ENCODE data around the gene ADGRG3. TPM values are rescaled to one million over a fixed set of nuclear protein-coding genes. Genes with fewer than 3 reads are reported as not detected.

Gene ADGRG3
- total and polyA plus RNA-seq, 9 of the 15 experiments (the other 6 are each of a cell fraction or from before 2014, with no cell fraction given) = 0.09 to 0.52 (median 0.14) TPM; not detected in 3

DNA sequence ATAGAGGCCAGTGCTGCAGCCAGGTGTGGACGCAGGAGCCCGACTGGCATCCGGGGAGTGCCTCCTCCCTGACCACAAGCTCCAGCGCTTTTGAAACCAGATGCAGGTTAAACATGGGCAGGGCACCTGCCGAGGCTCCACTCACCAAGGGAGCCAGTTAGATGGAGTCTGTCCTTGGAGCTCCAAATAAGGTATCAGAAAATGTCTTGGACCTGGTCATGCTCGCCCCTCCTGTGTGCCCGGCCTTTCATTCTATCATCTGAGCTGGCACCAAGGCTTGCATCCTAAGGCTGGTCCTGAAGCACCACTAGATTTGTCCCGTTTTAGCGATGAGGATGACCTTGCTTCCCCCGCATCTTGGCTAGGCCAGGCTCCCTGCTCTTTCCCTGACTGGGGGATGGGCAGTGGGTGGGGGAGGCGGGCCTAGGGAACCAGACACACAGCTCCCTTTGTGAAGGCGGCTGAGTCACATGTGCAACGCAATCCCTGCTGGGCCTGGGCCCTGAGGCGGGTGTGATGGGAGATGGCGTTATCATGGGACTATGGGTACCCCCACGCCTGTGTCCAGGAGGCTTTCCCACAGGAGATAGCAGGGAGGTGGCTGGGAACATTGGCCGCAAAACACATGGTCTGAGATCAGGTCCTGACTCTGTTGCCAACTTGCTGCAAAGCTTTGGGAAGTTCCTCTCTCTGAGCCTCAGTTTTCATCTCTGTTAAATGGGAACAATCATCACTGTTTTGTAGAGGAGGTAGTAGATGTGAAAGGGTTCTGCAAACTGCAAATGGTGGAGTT lies 44.7 kb upstream of the ADGRG3 start (continued):
- TF ChIP-seq, protein P1, sequence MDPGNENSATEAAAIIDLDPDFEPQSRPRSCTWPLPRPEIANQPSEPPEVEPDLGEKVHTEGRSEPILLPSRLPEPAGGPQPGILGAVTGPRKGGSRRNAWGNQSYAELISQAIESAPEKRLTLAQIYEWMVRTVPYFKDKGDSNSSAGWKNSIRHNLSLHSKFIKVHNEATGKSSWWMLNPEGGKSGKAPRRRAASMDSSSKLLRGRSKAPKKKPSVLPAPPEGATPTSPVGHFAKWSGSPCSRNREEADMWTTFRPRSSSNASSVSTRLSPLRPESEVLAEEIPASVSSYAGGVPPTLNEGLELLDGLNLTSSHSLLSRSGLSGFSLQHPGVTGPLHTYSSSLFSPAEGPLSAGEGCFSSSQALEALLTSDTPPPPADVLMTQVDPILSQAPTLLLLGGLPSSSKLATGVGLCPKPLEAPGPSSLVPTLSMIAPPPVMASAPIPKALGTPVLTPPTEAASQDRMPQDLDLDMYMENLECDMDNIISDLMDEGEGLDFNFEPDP (CRISPR knock-in tag; IDR thresholded peaks at IDR 0.05) = no peak
- TF ChIP-seq ZNF695 (CRISPR knock-in tag; IDR thresholded peaks at IDR 0.05) = no peak
- TF ChIP-seq SRF (CRISPR knock-in tag; IDR thresholded peaks at IDR 0.05) = no peak
- TF ChIP-seq, protein P2, sequence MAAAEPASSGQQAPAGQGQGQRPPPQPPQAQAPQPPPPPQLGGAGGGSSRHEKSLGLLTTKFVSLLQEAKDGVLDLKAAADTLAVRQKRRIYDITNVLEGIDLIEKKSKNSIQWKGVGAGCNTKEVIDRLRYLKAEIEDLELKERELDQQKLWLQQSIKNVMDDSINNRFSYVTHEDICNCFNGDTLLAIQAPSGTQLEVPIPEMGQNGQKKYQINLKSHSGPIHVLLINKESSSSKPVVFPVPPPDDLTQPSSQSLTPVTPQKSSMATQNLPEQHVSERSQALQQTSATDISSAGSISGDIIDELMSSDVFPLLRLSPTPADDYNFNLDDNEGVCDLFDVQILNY (CRISPR knock-in tag; IDR thresholded peaks at IDR 0.05) = no peak
- peak; percentile 29; the same call in 1 of the 2 replicates for TF ChIP-seq JUN (IDR thresholded peaks at IDR 0.05; ENCODE audit: borderline replicate concordance, low read depth, low read length)
- TF ChIP-seq JUN (CRISPR knock-in tag; IDR thresholded peaks at IDR 0.05; ENCODE audit: borderline replicate concordance) = no peak
- no peak for TF ChIP-seq DACH1 (IDR thresholded peaks at IDR 0.05; ENCODE audit: partially characterized antibody)
- TF ChIP-seq PHF20 (IDR thresholded peaks at IDR 0.05; ENCODE audit: partially characterized antibody) = peak; percentile 49
- TF ChIP-seq, protein P3, sequence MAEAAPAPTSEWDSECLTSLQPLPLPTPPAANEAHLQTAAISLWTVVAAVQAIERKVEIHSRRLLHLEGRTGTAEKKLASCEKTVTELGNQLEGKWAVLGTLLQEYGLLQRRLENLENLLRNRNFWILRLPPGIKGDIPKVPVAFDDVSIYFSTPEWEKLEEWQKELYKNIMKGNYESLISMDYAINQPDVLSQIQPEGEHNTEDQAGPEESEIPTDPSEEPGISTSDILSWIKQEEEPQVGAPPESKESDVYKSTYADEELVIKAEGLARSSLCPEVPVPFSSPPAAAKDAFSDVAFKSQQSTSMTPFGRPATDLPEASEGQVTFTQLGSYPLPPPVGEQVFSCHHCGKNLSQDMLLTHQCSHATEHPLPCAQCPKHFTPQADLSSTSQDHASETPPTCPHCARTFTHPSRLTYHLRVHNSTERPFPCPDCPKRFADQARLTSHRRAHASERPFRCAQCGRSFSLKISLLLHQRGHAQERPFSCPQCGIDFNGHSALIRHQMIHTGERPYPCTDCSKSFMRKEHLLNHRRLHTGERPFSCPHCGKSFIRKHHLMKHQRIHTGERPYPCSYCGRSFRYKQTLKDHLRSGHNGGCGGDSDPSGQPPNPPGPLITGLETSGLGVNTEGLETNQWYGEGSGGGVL (CRISPR knock-in tag; IDR thresholded peaks at IDR 0.05) = no peak
- peak; percentile 85 for TF ChIP-seq CTBP1 (IDR thresholded peaks at IDR 0.05; ENCODE audit: borderline replicate concordance)
- TF ChIP-seq KLF10 (CRISPR knock-in tag; IDR thresholded peaks at IDR 0.05) = no peak
- TF ChIP-seq ZNF764 (CRISPR knock-in tag; IDR thresholded peaks at IDR 0.05; ENCODE audit: low read depth) = no peak
- TF ChIP-seq, protein P4, sequence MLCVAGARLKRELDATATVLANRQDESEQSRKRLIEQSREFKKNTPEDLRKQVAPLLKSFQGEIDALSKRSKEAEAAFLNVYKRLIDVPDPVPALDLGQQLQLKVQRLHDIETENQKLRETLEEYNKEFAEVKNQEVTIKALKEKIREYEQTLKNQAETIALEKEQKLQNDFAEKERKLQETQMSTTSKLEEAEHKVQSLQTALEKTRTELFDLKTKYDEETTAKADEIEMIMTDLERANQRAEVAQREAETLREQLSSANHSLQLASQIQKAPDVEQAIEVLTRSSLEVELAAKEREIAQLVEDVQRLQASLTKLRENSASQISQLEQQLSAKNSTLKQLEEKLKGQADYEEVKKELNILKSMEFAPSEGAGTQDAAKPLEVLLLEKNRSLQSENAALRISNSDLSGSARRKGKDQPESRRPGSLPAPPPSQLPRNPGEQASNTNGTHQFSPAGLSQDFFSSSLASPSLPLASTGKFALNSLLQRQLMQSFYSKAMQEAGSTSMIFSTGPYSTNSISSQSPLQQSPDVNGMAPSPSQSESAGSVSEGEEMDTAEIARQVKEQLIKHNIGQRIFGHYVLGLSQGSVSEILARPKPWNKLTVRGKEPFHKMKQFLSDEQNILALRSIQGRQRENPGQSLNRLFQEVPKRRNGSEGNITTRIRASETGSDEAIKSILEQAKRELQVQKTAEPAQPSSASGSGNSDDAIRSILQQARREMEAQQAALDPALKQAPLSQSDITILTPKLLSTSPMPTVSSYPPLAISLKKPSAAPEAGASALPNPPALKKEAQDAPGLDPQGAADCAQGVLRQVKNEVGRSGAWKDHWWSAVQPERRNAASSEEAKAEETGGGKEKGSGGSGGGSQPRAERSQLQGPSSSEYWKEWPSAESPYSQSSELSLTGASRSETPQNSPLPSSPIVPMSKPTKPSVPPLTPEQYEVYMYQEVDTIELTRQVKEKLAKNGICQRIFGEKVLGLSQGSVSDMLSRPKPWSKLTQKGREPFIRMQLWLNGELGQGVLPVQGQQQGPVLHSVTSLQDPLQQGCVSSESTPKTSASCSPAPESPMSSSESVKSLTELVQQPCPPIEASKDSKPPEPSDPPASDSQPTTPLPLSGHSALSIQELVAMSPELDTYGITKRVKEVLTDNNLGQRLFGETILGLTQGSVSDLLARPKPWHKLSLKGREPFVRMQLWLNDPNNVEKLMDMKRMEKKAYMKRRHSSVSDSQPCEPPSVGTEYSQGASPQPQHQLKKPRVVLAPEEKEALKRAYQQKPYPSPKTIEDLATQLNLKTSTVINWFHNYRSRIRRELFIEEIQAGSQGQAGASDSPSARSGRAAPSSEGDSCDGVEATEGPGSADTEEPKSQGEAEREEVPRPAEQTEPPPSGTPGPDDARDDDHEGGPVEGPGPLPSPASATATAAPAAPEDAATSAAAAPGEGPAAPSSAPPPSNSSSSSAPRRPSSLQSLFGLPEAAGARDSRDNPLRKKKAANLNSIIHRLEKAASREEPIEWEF (CRISPR knock-in tag; IDR thresholded peaks at IDR 0.05) = no peak
- TF ChIP-seq ZNF384 (IDR thresholded peaks at IDR 0.05; ENCODE audit: low read depth, low read length) = no peak
- TF ChIP-seq, protein P5, sequence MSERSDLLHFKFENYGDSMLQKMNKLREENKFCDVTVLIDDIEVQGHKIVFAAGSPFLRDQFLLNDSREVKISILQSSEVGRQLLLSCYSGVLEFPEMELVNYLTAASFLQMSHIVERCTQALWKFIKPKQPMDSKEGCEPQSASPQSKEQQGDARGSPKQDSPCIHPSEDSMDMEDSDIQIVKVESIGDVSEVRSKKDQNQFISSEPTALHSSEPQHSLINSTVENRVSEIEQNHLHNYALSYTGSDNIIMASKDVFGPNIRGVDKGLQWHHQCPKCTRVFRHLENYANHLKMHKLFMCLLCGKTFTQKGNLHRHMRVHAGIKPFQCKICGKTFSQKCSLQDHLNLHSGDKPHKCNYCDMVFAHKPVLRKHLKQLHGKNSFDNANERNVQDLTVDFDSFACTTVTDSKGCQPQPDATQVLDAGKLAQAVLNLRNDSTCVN (CRISPR knock-in tag; IDR thresholded peaks at IDR 0.05) = no peak
